Mucosa of descending colon (tissue), 3 donors: ENCODE data around the gene MYLK. TPM values are rescaled to one million over a fixed set of nuclear protein-coding genes. Genes with fewer than 3 reads are reported as not detected.

ENCODE experiments used
- ATAC-seq: fragments of 200-7000 bp; cut with Tn5 transposase; one replicate; pipeline ENCODE4 v1.9.1; 2020; ENCODE audit warnings: mild to moderate bottlenecking, moderate library complexity
- DNase-seq, 3 donors: peaks; one replicate each; pipeline ENCODE4 v3.0.0-alpha.2; 2020
- H3K36me3 ChIP-seq: fragments of 200-600 bp; one replicate; pipeline ENCODE4 v1.8.0; 2021; ENCODE audit warnings: low read depth, mild to moderate bottlenecking
- H3K4me1 ChIP-seq: fragments of 200-600 bp; one replicate; pipeline ENCODE4 v1.8.0; 2021; ENCODE audit warnings: low read depth, mild to moderate bottlenecking
- H3K4me3 ChIP-seq: fragments of 200-600 bp; one replicate; pipeline ENCODE4 v1.8.0; 2021; ENCODE audit warnings: mild to moderate bottlenecking
- H3K9me3 ChIP-seq: fragments of 200-600 bp; one replicate; pipeline ENCODE4 v1.8.0; 2021; ENCODE audit warnings: mild to moderate bottlenecking
- intact Hi-C, 2 donors: fragments of 100-400 bp; cut with DNase I in 1 of 2; cut with micrococcal nuclease in 1 of 2; formaldehyde crosslinking; loops; one replicate each; pipeline versions ENCODE4 v1.11.0 to v1.11.1; 2022; cut with DNase I, micrococcal nuclease
- total RNA-seq, 3 donors: library from RNA; stranded (reverse); fragmentation: NEBNext Ultra II Directional in 2 of 3; extraction: Animal tissue kit (Norgen Biotek cat#: 25700) in 2 of 3; gene quantifications; one replicate each; pipeline versions ENCODE4 v1.2.1 to v1.2.4, GENCODE V29; 2021 to 2023
- TF ChIP-seq, protein P1 (sequence below): fragments of 200-600 bp; IDR thresholded peaks from one replicate; pipeline ENCODE4 v1.8.0; 2022; ENCODE audit warnings: antibody characterized with exemption, mild to moderate bottlenecking
- donor health status: DM: no; HTN: no; CAD: no; lungs with moderate emphysema.
- donor health status: DM: no; HTN: no; CAD: no.
- donor health status: DM: no; HTN: yes; CAD: no.

The MYLK gene
- total RNA-seq, 3 donors from 2014 or later, result 157 to 1,614 (median 175) TPM

DNA sequence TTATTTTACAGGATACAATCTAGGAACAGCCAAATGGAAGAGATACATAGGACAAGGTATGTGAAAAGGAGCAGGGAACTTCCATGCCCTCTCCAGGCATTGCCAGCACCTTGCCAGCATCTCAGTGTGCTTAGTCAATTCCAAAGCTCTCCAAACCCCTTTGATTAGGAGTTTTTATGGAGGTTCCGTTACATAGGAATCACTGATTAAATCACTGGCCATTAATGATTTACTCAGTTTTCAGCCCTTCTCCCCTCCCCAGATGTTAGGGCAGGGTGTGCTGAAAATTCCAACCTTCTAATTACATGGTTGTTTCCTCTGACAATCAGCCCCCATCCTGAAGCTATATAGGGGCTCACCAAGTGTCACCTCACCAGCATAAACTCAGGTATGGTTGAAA, 11.5 kb downstream of the MYLK start:
- Histone ChIP-seq H3K36me3 (no peaks in the 10 kb centered on the region), H3K9me3 (no peaks in the 10 kb centered on the region), H3K4me1 (no peaks in the 10 kb centered on the region), H3K4me3 (no peak overlapping the region)
- no peak for ATAC-seq
- TF ChIP-seq, protein P1, sequence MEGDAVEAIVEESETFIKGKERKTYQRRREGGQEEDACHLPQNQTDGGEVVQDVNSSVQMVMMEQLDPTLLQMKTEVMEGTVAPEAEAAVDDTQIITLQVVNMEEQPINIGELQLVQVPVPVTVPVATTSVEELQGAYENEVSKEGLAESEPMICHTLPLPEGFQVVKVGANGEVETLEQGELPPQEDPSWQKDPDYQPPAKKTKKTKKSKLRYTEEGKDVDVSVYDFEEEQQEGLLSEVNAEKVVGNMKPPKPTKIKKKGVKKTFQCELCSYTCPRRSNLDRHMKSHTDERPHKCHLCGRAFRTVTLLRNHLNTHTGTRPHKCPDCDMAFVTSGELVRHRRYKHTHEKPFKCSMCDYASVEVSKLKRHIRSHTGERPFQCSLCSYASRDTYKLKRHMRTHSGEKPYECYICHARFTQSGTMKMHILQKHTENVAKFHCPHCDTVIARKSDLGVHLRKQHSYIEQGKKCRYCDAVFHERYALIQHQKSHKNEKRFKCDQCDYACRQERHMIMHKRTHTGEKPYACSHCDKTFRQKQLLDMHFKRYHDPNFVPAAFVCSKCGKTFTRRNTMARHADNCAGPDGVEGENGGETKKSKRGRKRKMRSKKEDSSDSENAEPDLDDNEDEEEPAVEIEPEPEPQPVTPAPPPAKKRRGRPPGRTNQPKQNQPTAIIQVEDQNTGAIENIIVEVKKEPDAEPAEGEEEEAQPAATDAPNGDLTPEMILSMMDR, result no peak
- intact Hi-C loops, result no loop called here
- DNase-seq, result no peak

DNA sequence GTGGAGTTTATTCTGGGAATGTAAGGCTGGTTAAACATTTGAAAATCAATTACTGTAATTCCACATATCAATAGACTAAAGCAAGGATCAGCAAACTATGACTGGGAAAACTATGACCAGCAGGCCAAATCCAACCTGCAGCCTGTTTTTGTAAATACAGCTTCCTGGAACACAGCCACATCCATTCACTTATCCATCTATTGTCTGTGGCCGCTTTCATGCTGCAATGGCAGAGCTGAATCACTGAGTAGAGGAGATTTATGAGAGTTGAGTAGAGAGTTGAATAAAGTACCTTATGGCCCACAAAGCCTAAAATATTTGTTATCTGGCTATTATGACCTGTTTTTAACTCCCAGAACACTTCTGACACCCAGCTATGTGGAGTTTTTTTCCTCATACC, 12.2 kb downstream of the MYLK start:
- TF ChIP-seq, protein P1, result no peak
- Histone ChIP-seq H3K9me3 (no peaks in the 10 kb centered on the region), H3K4me1 (no peaks in the 10 kb centered on the region), H3K4me3 (no peak overlapping the region), H3K36me3 (no peaks in the 10 kb centered on the region)
- no peak for ATAC-seq
- DNase-seq, result no peak
- intact Hi-C loops, result no loop called here

DNA sequence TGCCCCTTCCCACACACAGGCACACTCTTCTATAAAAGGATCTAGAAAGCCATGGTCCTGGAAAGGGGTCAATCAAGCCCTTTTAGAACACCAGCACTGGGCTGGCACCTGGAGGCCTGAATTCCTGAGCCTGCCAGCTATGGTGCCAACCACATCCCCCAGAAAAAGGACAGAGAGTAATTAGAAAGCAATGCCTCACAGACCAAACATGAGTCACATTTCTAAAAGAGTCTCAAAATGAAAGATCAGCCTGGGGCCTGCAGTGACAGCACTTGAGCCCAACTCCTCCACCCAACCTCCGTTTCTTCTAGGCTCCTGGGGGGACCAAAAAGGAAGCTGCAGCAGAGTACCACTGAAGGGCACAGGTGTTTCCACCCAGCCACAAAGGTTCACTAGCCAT, 14.1 kb downstream of the MYLK start:
- TF ChIP-seq, protein P1, result no peak
- H3K36me3 ChIP-seq, result no peaks in the 10 kb centered on the region
- H3K9me3 ChIP-seq, result no peaks in the 10 kb centered on the region
- no peaks in the 10 kb centered on the region for H3K4me1 ChIP-seq
- DNase-seq (no peak), ATAC-seq (no peak)
- intact Hi-C loops, result no loop called here
- no peak overlapping the region for H3K4me3 ChIP-seq

DNA sequence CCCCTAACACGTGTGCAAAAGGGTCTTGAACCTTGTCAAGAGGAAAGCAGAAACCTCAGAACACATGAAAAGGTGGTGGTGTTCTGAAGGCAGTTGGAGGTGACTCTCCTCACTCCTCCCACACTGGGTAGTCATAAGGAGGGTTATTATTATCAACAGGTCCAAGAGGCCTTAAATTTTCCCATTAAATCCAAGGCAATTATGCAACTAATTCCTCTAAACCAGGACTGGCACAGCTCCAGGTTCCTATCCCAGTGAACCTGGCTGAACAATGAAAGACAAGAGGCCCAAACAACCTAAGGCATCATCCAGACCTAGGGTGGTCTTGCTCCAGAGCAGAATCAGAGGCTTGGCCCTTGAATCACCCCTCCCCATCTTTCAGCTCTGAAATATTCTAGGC, 15.0 kb downstream of the MYLK start:
- no peak for DNase-seq
- Histone ChIP-seq H3K36me3 (no peaks in the 10 kb centered on the region), H3K9me3 (no peaks in the 10 kb centered on the region), H3K4me1 (no peaks in the 10 kb centered on the region), H3K4me3 (no peak overlapping the region)
- TF ChIP-seq, protein P1, result no peak
- ATAC-seq, result no peak
- intact Hi-C loops, result no loop called here

DNA sequence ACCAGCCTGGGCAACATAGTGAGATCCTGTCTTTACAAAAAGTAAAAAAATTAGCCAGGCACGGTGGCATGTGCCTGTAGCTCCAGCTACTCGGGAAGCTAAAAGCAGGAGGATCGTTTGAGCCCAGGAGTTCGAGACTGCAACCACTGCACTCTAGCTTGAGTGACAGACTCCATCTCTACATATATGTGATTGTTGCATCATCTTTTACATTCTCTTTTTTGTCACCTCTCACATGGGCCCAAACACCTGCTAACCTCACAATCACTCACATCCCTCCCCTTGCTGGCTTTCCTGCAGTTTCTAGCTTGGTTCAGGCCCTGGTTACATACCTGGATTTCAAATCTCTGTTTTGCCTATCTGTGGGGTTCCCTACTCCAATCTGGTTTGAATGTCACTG, 19.4 kb downstream of the MYLK start:
- no peaks in the 10 kb centered on the region for H3K36me3 ChIP-seq
- intact Hi-C loops, result no loop called here
- H3K4me3 ChIP-seq, result no peak overlapping the region
- no peaks in the 10 kb centered on the region for H3K4me1 ChIP-seq
- H3K9me3 ChIP-seq, result no peaks in the 10 kb centered on the region
- TF ChIP-seq, protein P1, result no peak
- no peak for ATAC-seq
- no peak for DNase-seq

DNA sequence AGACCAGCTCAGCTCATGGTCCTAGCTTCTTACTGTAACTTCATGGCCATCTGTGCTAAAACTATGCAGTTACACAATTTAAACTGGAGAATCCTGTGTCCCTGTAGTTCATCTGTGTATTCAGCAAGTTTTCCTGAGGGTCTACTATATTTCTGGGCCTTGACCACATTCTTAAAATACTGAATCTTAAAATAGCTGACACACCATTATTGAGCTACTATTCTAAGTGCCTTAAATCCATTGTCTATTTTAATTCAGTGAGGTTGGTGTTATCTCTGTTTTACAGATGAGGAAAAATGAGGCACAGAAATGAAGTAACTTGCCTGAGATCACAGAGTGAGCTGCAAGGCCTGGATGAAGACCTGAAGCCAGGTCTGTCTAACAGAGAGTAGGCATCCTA, 22.0 kb downstream of the MYLK start:
- TF ChIP-seq, protein P1, result no peak
- no peaks in the 10 kb centered on the region for H3K4me1 ChIP-seq
- H3K4me3 ChIP-seq, result no peak overlapping the region
- no peaks in the 10 kb centered on the region for H3K36me3 ChIP-seq
- intact Hi-C loops, result no loop called here
- ATAC-seq (no peak), DNase-seq (no peak)
- H3K9me3 ChIP-seq, result no peaks in the 10 kb centered on the region
